Neural cell (in vitro differentiated cells): Measurements from ENCODE around the gene FYCO1. TPM values are rescaled to one million over a fixed set of nuclear protein-coding genes. Genes with fewer than 3 reads are reported as not detected.

Experiments used
- H2AFZ ChIP-seq: fragments of 200-600, 300-800 bp; sonication (generic), shearing (Covaris generic); 2 replicates; pipeline ENCODE4 v1.6.0; 2014; ENCODE audit warnings: low read depth, mild to moderate bottlenecking, antibody characterized with exemption, low read length, moderate library complexity
- H3F3A ChIP-seq: fragments of 200-600 bp; shearing (Covaris generic); 2 replicates; pipeline ENCODE4 v1.6.1; 2016; ENCODE audit warnings: mild to moderate bottlenecking, moderate library complexity, mixed read lengths, antibody characterized with exemption, low read length; ENCODE audit not compliant: insufficient read depth, poor library complexity, severe bottlenecking
- H3K27ac ChIP-seq: fragments of 200-600, 300-800 bp; sonication (generic), shearing (Covaris generic); 2 replicates; pipeline ENCODE4 v1.5.1; 2014; ENCODE audit warnings: mild to moderate bottlenecking, low read length, moderate library complexity
- H3K27me3 ChIP-seq: fragments of 300-800, 200-600 bp; sonication (generic), shearing (Covaris generic); 2 replicates; pipeline ENCODE4 v1.6.0; 2014; ENCODE audit warnings: mild to moderate bottlenecking, low read depth, low read length, moderate library complexity; ENCODE audit not compliant: insufficient read depth
- H3K36me3 ChIP-seq: fragments of 300-800, 200-600 bp; sonication (generic), shearing (Covaris generic); 2 replicates; pipeline ENCODE4 v1.5.1; 2014; ENCODE audit warnings: mild to moderate bottlenecking, antibody characterized with exemption, low read length, moderate library complexity; ENCODE audit not compliant: insufficient read depth
- H3K4me2 ChIP-seq: fragments of 300-800, 200-600 bp; sonication (generic), shearing (Covaris generic); 2 replicates; pipeline ENCODE4 v1.6.0; 2014; ENCODE audit warnings: mild to moderate bottlenecking, low read length
- H3K4me3 ChIP-seq: fragments of 300-800, 200-600 bp; sonication (generic), shearing (Covaris generic); 2 replicates; pipeline ENCODE4 v1.5.1; 2014; ENCODE audit warnings: mild to moderate bottlenecking, low read length, moderate library complexity
- H3K79me2 ChIP-seq: fragments of 200-600 bp; shearing (Covaris generic); replicated peaks from 2 replicates; pipeline ENCODE4 v1.6.0; 2014; ENCODE audit warnings: mild to moderate bottlenecking, low read length, moderate library complexity; ENCODE audit not compliant: insufficient read depth
- H3K9ac ChIP-seq: fragments of 300-800, 200-600 bp; sonication (generic), shearing (Covaris generic); 2 replicates; pipeline ENCODE4 v1.6.1; 2016; ENCODE audit warnings: mild to moderate bottlenecking, low read length, mixed read lengths
- H3K9me2 ChIP-seq: fragments of 200-600 bp; shearing (Covaris generic); 2 replicates; pipeline ENCODE4 v1.6.1; 2016; ENCODE audit warnings: mild to moderate bottlenecking, low read length, mixed read lengths; ENCODE audit not compliant: insufficient read depth
- H3K9me3 ChIP-seq: fragments of 200-600, 300-800 bp; sonication (generic), shearing (Covaris generic); 2 replicates; pipeline ENCODE4 v1.6.1; 2016; ENCODE audit warnings: mild to moderate bottlenecking, mixed run types, low read length, moderate library complexity, mixed read lengths
- H4K20me1 ChIP-seq: fragments of 200-600 bp; shearing (Covaris generic); 2 replicates; pipeline ENCODE4 v1.6.1; 2016; ENCODE audit warnings: mild to moderate bottlenecking, mixed run types; ENCODE audit not compliant: insufficient read depth
- EP300 ChIP-seq: fragments of 450-650 bp; conservative IDR thresholded peaks from 2 replicates; pipeline ENCODE4 v1.6.1; 2014; ENCODE audit warnings: antibody characterized with exemption, mild to moderate bottlenecking, moderate library complexity; ENCODE audit not compliant: poor library complexity, severe bottlenecking
- EZH2 ChIP-seq: fragments of 200-600, 300-800 bp; shearing (Covaris generic), sonication (generic); IDR thresholded peaks from 2 replicates; pipeline ENCODE4 v1.6.1; 2014; ENCODE audit warnings: antibody characterized with exemption, low read length, borderline replicate concordance, mild to moderate bottlenecking; ENCODE audit not compliant: insufficient read depth, poor library complexity, severe bottlenecking
- MXI1 ChIP-seq: fragments of 450-650 bp; conservative IDR thresholded peaks from 2 replicates; pipeline ENCODE4 v1.6.1; 2014; ENCODE audit warnings: antibody characterized with exemption, mild to moderate bottlenecking; ENCODE audit not compliant: poor library complexity, severe bottlenecking
- POLR2AphosphoS5 ChIP-seq: IDR thresholded peaks from 2 replicates; pipeline ENCODE4 v1.6.1; 2012
- RAD21 ChIP-seq: fragments of 450-650 bp; conservative IDR thresholded peaks from 2 replicates; pipeline ENCODE4 v1.6.1; 2014; ENCODE audit warnings: antibody characterized with exemption, mild to moderate bottlenecking, moderate library complexity
- SMC3 ChIP-seq: fragments of 450-650 bp; conservative IDR thresholded peaks from 2 replicates; pipeline ENCODE4 v1.6.1; 2014; ENCODE audit warnings: antibody characterized with exemption, mild to moderate bottlenecking, moderate library complexity; ENCODE audit not compliant: poor library complexity
- TAF1 ChIP-seq: IDR thresholded peaks from 2 replicates; pipeline ENCODE4 v1.6.1; 2012; ENCODE audit warnings: low read depth
- polyA plus RNA-seq: library from polyadenylated mRNA; depleted of rRNA; stranded (reverse); fragments of >200 nt; gene quantifications from 2 replicates; pipeline ENCODE4 v1.2.3, GENCODE V29; 2014
- TF ChIP-seq, protein P1 (sequence below): IDR thresholded peaks from 2 replicates; pipeline ENCODE4 v1.6.1; 2012; ENCODE audit warnings: borderline replicate concordance
- TF ChIP-seq, protein P2 (sequence below): fragments of 450-650 bp; IDR thresholded peaks from 2 replicates; pipeline ENCODE4 v1.5.1; 2014; ENCODE audit warnings: antibody characterized with exemption, mild to moderate bottlenecking, moderate library complexity; ENCODE audit not compliant: poor library complexity, severe bottlenecking

FYCO1 gene
- polyA plus RNA-seq, 1 donor from 2014 or later = 0.12 TPM

DNA sequence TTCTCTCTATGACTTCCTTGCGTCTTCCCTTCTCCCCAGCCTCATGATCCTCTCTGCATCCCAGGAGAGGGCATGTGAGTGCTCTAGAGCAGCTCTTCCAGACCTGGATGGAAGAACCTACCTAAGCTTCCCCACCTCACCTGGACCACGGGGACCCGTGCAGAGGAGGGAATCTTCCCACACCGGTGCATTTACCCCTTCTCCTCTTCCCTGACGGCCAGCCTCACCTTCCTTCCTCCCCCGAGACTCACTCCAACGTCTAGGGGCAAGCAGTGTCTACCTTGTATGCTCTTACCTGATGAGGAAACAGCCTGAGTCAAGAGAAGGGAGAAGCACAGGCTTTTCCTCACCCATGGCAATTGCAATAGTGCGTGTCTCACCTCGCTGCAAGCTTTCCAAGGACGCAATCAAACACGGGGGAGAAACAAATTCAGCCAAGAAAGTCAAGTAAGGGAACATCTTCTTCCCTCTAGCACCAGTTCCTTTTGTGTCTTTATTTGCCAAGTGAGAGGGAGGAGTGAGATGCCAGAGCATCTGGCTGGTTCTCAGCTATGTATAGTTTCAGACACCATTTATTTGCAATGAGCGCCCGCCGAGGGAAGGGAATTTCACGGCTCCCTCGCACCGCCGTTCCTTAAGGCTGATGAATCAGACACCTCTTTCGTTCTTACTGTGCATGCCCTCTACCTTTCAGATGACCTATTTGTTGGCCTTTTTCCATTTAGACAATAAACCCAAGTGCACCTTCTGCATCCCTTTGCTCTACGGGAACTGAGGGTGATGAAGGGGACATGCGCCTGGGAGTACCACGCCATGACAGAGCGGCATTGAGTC is 111.0 kb downstream of the FYCO1 start:
- no peak overlapping the region for H3K9ac ChIP-seq
- H3K27ac ChIP-seq = no peak overlapping the region
- H3K27me3 ChIP-seq = no peaks in the 10 kb centered on the region
- H3K79me2 ChIP-seq = no peaks in the 10 kb centered on the region
- H3K36me3 ChIP-seq = no peaks in the 10 kb centered on the region
- no peaks in the 10 kb centered on the region for H3K9me2 ChIP-seq
- H3F3A ChIP-seq = no peaks in the 10 kb centered on the region
- TF ChIP-seq EP300 (no peak), SMC3 (no peak)
- no peak overlapping the region for H3K4me2 ChIP-seq
- H3K4me3 ChIP-seq = no peak overlapping the region
- H3K9me3 ChIP-seq = no peaks in the 10 kb centered on the region
- no peaks in the 10 kb centered on the region for H4K20me1 ChIP-seq
- no peak overlapping the region for H2AFZ ChIP-seq

DNA sequence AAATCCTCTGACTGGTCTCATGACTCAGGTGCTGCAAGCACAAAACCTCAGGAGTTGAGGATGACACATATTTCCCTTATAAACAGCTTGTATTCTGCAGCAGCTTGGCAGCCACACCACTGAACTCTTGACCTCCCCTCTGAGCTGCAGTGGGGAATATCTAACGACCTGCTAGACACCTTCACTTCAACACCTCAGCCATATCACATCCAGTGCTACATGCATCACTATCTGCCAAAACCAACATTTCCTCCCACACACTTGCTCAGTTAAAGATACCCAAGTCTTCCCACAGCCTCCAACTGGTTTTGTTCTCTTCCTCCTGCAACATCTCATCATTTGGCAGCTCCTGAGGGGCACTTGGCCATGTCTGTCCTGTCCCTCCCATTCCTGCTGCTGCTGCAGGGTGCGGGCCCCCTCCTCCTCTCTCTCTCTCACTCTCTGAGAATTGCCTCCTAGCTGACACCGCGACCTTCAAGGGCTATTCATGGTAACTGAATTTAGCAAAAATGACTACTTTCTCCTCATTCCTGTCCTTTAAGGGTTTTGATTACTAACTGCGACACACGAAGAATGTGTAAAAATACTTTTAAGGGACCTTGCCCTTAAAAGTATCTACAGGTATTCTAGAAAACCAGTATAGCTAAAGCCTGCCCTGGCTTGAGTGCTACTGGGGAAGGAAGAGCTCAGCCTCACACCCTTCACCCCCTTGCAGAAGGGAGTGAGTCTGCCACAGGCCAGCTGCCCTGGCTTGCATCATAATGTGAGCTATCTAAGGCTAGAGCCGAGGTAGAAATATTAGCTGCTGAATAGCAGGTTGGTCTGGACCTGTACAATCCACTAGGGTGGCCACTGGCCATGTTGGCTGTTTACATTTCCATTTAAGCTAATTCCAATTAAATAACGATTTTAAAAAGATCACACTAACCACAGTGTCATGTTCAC is 114.3 kb downstream of the FYCO1 start:
- no peak overlapping the region for H3K4me3 ChIP-seq
- H3K36me3 ChIP-seq = no peaks in the 10 kb centered on the region
- no peaks in the 10 kb centered on the region for H3K27me3 ChIP-seq
- no peaks in the 10 kb centered on the region for H3K9me3 ChIP-seq
- H3K4me2 ChIP-seq = no peak overlapping the region
- H3K9ac ChIP-seq = no peak overlapping the region
- no peaks in the 10 kb centered on the region for H4K20me1 ChIP-seq
- no peaks in the 10 kb centered on the region for H3K9me2 ChIP-seq
- TF ChIP-seq EZH2 (no peak), TAF1 (no peak), EP300 (no peak), POLR2AphosphoS5 (no peak), SMC3 (no peak), MXI1 (no peak), RAD21 (no peak)
- TF ChIP-seq, protein P1, sequence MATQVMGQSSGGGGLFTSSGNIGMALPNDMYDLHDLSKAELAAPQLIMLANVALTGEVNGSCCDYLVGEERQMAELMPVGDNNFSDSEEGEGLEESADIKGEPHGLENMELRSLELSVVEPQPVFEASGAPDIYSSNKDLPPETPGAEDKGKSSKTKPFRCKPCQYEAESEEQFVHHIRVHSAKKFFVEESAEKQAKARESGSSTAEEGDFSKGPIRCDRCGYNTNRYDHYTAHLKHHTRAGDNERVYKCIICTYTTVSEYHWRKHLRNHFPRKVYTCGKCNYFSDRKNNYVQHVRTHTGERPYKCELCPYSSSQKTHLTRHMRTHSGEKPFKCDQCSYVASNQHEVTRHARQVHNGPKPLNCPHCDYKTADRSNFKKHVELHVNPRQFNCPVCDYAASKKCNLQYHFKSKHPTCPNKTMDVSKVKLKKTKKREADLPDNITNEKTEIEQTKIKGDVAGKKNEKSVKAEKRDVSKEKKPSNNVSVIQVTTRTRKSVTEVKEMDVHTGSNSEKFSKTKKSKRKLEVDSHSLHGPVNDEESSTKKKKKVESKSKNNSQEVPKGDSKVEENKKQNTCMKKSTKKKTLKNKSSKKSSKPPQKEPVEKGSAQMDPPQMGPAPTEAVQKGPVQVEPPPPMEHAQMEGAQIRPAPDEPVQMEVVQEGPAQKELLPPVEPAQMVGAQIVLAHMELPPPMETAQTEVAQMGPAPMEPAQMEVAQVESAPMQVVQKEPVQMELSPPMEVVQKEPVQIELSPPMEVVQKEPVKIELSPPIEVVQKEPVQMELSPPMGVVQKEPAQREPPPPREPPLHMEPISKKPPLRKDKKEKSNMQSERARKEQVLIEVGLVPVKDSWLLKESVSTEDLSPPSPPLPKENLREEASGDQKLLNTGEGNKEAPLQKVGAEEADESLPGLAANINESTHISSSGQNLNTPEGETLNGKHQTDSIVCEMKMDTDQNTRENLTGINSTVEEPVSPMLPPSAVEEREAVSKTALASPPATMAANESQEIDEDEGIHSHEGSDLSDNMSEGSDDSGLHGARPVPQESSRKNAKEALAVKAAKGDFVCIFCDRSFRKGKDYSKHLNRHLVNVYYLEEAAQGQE = no peak
- TF ChIP-seq, protein P2, sequence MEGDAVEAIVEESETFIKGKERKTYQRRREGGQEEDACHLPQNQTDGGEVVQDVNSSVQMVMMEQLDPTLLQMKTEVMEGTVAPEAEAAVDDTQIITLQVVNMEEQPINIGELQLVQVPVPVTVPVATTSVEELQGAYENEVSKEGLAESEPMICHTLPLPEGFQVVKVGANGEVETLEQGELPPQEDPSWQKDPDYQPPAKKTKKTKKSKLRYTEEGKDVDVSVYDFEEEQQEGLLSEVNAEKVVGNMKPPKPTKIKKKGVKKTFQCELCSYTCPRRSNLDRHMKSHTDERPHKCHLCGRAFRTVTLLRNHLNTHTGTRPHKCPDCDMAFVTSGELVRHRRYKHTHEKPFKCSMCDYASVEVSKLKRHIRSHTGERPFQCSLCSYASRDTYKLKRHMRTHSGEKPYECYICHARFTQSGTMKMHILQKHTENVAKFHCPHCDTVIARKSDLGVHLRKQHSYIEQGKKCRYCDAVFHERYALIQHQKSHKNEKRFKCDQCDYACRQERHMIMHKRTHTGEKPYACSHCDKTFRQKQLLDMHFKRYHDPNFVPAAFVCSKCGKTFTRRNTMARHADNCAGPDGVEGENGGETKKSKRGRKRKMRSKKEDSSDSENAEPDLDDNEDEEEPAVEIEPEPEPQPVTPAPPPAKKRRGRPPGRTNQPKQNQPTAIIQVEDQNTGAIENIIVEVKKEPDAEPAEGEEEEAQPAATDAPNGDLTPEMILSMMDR = no peak
- H3K79me2 ChIP-seq = no peaks in the 10 kb centered on the region
- H2AFZ ChIP-seq = no peak overlapping the region
- H3K27ac ChIP-seq = no peak overlapping the region
- H3F3A ChIP-seq = no peaks in the 10 kb centered on the region
